ENCODE data around the gene RRAGC. TPM values are rescaled to one million over a fixed set of nuclear protein-coding genes. Genes with fewer than 3 reads are reported as not detected.
"Not testable (repeated sequence)": the region's sequence is repeated elsewhere in the genome, so short reads cannot be mapped to it uniquely, and the experiment has no call there.

The RRAGC gene
- total RNA-seq, 2 experiments from 2014 or later = 22.3 to 23.3 TPM

DNA sequence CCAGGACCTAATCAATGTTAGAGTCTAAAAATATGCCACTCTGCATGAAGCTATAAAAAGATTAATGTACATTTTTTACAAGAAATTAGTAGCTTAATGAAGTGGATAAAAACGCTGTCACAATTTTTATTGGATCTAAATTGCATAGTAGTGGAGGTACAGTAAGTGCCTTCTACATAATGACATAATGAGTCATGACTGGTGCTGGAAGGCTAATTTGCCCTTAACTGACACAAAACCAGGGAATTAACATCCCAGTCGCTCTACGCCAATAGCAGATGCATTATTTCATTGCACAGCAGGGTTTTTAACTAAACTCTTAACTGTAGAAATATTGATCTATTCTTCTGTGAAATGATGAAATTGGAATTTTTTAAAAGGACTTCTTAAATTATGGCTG is 33.3 kb downstream of the RRAGC start:
- Mint-ChIP-seq H3K4me3 (no peak overlapping the region), H3K9me3 (no peaks in the 10 kb centered on the region), H3K27me3 (ENCODE audit: low read depth) (peaks cover 26% of the 10 kb centered on the region), H3K27ac (no peak overlapping the region), H3K4me1 (ENCODE audit: low read depth) (no peaks in the 10 kb centered on the region), H3K36me3 (ENCODE audit: low read depth) (no peaks in the 10 kb centered on the region)
- no peak for DNase-seq
- intact Hi-C loops (cut with micrococcal nuclease) = no loop called here
- CTCF ChIA-PET = interaction anchor here (2.5 kb wide), 1 partner anchor 9 kb away, joined by 8 read pairs; no protein-coding TSS in a partner anchor

DNA sequence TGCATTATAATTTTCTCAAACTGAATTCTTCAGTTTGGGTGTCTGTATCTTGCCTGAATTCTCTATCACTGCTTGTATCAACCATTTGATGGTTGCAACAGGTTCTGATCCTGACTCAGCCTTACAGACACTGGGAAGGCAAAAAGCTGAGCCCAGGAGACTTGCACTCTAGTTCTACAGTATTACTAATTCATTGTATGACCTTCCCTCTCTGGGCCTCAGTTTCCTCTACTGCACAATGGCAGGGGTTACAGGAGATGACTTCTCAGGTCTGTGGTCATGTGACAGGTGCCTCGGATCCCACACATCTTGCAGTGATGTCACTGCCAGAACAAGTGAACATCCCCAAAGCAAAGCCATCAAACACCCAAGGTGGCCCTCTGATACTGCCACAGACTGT is 38.7 kb downstream of the RRAGC start:
- Mint-ChIP-seq H3K36me3 (ENCODE audit: low read depth) (no peaks in the 10 kb centered on the region), H3K27me3 (ENCODE audit: low read depth) (peaks cover 38% of the 10 kb centered on the region), H3K4me1 (ENCODE audit: low read depth) (peaks cover 7% of the 10 kb centered on the region), H3K27ac (no peak overlapping the region), H3K4me3 (no peak overlapping the region), H3K9me3 (no peaks in the 10 kb centered on the region)
- intact Hi-C loops (cut with micrococcal nuclease) = loop anchor here (5.0 kb wide), 1 partner anchor 779 kb away; no protein-coding TSS in a partner anchor
- no peak for DNase-seq
- CTCF ChIA-PET = interaction anchor here (0.9 kb wide), 1 partner anchor 9 kb away, joined by 3 read pairs; no protein-coding TSS in a partner anchor

DNA sequence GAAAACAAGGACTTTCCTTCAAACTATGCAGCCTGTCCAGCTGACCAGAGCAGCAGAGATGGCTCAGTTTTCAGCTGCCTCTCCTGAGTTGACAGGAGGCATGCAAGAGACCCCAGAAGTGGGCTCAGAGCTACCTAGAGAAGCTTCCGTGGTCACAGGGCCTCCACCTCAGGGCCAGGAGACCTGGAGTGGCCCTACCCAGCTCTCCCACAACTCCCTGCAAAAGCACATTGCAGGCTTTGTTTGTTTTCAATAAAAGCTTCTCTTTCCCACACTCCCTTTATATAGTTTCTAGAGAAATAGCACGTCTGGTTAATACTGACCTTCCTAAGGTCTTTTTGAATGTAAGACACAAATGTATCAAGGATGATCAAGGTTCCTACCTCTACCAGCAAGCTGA is 40.1 kb downstream of the RRAGC start:
- Mint-ChIP-seq H3K27me3 (ENCODE audit: low read depth) (peaks cover 43% of the 10 kb centered on the region), H3K4me1 (ENCODE audit: low read depth) (peaks cover 9% of the 10 kb centered on the region), H3K36me3 (ENCODE audit: low read depth) (no peaks in the 10 kb centered on the region), H3K4me3 (no peak overlapping the region), H3K27ac (no peak overlapping the region), H3K9me3 (no peaks in the 10 kb centered on the region)
- CTCF ChIA-PET = interaction anchor here (0.5 to 2.3 kb wide), 4 partner anchors 13 to 368 kb away, joined by 3 to 11 read pairs (median 5); no protein-coding TSS in a partner anchor
- intact Hi-C loops (cut with micrococcal nuclease) = loop anchor here (5.0 kb wide), 1 partner anchor 792 kb away; no protein-coding TSS in a partner anchor
- no peak for DNase-seq

DNA sequence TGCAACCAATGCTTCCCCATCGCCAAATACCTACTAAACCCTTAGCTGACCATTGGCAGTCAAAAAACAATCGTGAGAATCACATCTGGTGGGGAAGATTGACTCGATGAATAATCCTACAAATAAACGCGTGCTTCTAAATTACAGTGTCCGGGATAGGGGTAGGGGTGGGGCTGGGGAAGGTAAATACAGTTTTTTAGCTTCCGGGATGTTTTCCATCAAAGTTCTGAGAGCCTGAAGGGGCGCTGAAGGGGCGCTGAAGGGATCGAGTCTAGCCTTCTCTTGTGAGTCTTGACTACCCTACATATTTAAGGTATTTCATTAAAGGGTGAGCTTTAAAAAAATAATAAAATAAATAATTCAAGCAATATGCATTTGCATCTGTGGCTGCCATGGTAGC is 40.5 kb downstream of the RRAGC start:
- no peak for DNase-seq
- H3K9me3 Mint-ChIP-seq = no peaks in the 10 kb centered on the region
- peaks cover 9% of the 10 kb centered on the region for H3K4me1 Mint-ChIP-seq (ENCODE audit: low read depth)
- H3K27me3 Mint-ChIP-seq (ENCODE audit: low read depth) = peaks cover 46% of the 10 kb centered on the region
- H3K27ac Mint-ChIP-seq = no peak overlapping the region
- H3K36me3 Mint-ChIP-seq (ENCODE audit: low read depth) = no peaks in the 10 kb centered on the region
- CTCF ChIA-PET = interaction anchor here (0.5 to 2.3 kb wide), 4 partner anchors 13 to 1042 kb away, joined by 3 to 11 read pairs (median 4); no protein-coding TSS in a partner anchor
- intact Hi-C loops (cut with micrococcal nuclease) = loop anchor here (5.0 kb wide), 1 partner anchor 792 kb away; no protein-coding TSS in a partner anchor
- no peak overlapping the region for H3K4me3 Mint-ChIP-seq

DNA sequence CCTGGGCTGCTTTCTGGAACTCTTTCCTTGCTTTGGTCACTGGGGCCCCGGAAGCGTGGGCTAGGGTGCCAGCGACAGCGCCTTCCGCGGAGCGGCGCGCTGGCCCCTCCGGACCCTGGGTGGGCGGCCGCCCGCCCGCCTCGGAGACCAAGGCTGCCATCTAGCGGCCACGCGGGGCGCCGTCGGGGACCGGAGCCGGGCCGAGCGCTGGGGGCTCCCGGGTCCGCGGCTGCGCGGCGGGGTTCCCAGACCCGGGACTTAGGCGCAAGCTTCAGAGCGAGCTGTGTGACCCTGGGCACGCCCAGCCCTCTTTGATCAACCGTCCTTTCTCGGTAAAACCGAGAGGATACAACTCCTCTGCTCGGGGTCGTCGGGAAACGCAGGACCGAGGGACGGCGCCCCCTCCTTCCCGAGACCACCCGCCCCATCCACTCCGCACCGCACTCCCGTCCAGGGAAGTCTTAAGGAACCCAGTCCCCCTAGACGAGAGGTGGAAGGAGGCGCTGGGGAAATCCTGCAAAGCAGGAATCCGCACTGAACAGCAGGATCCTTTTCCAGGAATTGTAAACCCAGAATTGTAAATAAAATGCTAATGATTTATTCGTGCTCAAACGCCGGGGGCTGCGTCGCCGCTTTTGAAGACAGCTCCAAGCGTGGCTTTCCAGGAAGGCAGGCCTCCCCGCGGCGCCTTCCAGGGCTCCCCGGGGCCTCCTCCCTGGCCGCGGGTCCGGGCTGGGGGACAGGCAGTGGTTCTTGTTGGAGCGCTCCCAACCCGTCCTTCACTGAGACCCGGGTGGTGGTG is 41.2 kb downstream of the RRAGC start:
- DNase-seq = peak; percentile 33
- no peak overlapping the region for H3K27ac Mint-ChIP-seq
- CTCF ChIA-PET = interaction anchor here (0.5 to 2.3 kb wide), 5 partner anchors 14 to 1041 kb away, joined by 3 to 11 read pairs (median 3); no protein-coding TSS in a partner anchor
- no peaks in the 10 kb centered on the region for H3K9me3 Mint-ChIP-seq
- peaks cover 52% of the 10 kb centered on the region for H3K27me3 Mint-ChIP-seq (ENCODE audit: low read depth)
- no peak overlapping the region for H3K4me3 Mint-ChIP-seq
- H3K36me3 Mint-ChIP-seq (ENCODE audit: low read depth) = no peaks in the 10 kb centered on the region
- intact Hi-C loops (cut with micrococcal nuclease) = loop anchor here (5.0 kb wide), 1 partner anchor 791 kb away; no protein-coding TSS in a partner anchor
- peaks cover 9% of the 10 kb centered on the region for H3K4me1 Mint-ChIP-seq (ENCODE audit: low read depth)

DNA sequence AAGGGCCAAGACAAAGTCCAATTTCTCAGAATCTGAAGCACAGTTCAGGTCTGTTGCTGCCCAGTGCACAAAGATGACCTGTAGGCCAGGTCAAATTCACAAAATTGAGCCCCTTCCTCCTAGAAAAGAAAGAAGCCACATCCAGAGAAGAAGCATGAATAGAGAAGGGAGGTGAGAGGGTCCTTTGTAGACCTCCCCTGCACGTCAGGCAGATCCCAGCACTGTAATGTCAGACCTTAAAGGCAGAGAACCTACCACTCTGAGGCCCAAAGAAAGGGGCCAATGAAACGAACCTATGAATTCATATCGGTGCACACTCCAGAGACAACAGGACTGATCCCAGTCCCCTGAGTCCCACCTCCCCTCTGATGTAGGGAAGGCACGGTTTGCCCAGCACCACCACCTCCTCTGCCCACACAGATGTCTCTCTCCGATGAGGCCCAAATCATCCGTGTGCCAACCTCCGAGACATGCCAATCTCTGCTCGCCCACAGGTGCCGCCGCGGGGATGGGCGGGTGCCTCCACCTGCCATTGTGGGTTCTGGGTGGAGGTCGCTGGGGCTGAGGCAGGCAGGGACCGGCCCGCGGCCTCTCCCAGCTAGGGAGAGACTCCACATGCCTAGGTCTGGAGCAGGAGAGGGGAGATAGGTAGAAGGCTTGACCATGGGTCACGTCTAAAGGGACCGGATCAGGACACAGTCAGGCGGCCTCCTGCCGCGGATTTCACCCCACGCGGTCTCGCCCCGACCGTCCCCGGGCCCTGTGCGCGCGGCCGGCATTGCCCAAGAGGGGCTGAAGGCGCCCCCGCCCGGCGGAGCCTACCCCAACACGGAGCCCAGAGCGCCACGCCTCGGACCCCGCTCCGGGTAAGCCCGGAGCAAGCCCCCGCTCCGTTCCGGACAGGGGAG is 42.1 kb downstream of the RRAGC start:
- DNase-seq = no peak
- Mint-ChIP-seq H3K27ac (no peak overlapping the region), H3K36me3 (ENCODE audit: low read depth) (no peaks in the 10 kb centered on the region), H3K9me3 (no peaks in the 10 kb centered on the region), H3K4me1 (ENCODE audit: low read depth) (peaks cover 9% of the 10 kb centered on the region), H3K4me3 (no peak overlapping the region), H3K27me3 (ENCODE audit: low read depth) (peaks cover 54% of the 10 kb centered on the region)
- CTCF ChIA-PET = interaction anchor here (2.3 kb wide), 1 partner anchor 15 kb away, joined by 11 read pairs; no protein-coding TSS in a partner anchor
- intact Hi-C loops (cut with micrococcal nuclease) = loop anchor here (5.0 kb wide), 1 partner anchor 790 kb away; no protein-coding TSS in a partner anchor

DNA sequence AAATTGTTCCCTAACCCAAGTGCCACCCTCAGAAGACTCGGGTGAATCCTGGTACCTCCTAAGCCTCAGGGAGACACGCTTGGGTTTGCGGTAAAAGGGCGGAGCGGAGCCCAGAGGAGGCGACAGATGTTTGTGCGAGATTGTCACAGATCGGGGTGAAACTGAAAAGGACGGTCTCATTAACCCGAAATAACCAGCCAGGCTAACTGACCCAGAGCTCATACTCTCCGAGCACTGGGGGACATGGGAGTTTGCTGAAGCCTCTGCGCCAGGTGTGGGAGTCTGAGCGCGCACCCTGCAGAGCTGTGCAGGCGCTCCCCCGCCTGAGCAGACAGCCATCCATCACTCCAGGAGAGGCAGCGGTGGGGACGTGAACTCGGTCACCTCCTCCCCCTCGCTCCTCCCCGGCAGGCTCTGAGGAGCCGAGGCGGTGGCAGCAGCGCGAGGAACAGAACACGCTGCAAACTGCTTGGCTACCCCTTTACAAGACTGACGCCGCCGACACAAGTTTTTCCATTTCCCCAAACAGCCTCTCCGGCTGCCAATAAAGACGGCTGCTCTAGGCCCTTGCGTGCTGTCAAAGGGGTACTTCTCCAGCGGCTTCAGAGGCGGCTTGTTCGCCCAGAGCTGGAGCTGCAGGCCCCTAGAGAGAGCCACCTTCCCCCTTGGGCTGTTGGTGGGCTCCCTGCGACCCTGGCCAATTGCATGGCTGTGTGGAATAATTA is 43.5 kb downstream of the RRAGC start:
- Mint-ChIP-seq H3K27me3 (ENCODE audit: low read depth) (peaks cover 62% of the 10 kb centered on the region), H3K36me3 (ENCODE audit: low read depth) (no peaks in the 10 kb centered on the region), H3K27ac (no peak overlapping the region), H3K9me3 (no peaks in the 10 kb centered on the region), H3K4me1 (ENCODE audit: low read depth) (peaks cover 9% of the 10 kb centered on the region), H3K4me3 (no peak overlapping the region)
- intact Hi-C loops (cut with micrococcal nuclease) = loop anchor here (5.0 kb wide), 1 partner anchor 789 kb away; no protein-coding TSS in a partner anchor
- DNase-seq = peak; percentile 12
- CTCF ChIA-PET = no interaction called here

DNA sequence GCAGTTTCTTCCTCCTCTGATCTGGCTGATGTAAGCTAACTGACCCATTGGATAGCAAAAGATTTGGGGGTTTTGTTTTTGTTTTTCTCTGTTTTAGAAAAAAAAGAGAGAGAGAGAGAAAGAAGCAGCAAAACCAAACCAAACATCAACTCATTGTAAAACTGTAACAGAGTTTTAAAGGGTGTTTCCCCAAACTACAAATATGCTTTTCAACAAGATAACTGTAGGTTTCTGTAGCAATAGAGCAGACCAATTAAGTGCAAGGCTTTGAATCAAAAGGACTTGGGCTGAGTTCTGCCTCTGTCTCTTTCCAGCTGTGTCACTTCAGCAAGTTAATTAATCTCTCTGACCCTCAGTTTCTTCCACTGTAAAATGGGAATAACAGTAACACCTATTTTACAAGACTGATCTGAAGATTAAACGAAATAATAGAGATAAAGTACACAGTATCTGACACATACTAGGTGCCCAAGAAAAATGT is 44.5 kb downstream of the RRAGC start:
- no peak for DNase-seq
- peaks cover 63% of the 10 kb centered on the region for H3K27me3 Mint-ChIP-seq (ENCODE audit: low read depth)
- CTCF ChIA-PET = interaction anchor here (0.7 kb wide), 1 partner anchor 452 kb away, joined by 3 read pairs; no protein-coding TSS in a partner anchor
- H3K36me3 Mint-ChIP-seq (ENCODE audit: low read depth) = no peaks in the 10 kb centered on the region
- no peak overlapping the region for H3K27ac Mint-ChIP-seq
- H3K4me3 Mint-ChIP-seq = no peak overlapping the region
- H3K4me1 Mint-ChIP-seq (ENCODE audit: low read depth) = peaks cover 9% of the 10 kb centered on the region
- H3K9me3 Mint-ChIP-seq = no peaks in the 10 kb centered on the region
- intact Hi-C loops (cut with micrococcal nuclease) = loop anchor here (5.0 kb wide), 1 partner anchor 788 kb away; no protein-coding TSS in a partner anchor

DNA sequence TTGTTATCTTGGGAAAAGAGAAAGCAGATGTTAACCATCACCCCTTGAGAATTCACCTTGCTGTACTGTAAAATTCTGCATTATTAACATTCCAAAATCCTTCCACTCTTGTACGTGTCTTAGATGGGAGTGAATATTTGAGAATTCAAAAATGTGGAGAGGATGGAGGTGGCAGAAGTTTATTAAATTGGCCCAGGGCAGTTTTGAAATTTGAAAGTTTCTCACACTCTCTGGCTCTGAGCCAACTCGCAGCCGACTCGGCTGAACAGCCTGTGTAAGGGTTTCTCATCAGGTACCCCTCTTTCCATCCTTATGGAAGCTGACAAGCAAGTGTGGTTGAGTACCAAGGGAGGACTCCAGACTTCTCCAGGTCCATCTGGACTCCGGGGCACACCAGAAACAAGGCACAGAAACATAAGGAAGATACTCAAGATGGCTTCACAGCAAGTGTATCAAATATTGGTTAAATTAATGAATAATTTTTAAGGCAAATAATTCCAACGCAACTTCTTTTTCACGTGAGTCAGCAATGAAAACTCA is 45.1 kb downstream of the RRAGC start:
- no peak overlapping the region for H3K4me3 Mint-ChIP-seq
- CTCF ChIA-PET = interaction anchor here (0.7 kb wide), 1 partner anchor 453 kb away, joined by 3 read pairs; no protein-coding TSS in a partner anchor

DNA sequence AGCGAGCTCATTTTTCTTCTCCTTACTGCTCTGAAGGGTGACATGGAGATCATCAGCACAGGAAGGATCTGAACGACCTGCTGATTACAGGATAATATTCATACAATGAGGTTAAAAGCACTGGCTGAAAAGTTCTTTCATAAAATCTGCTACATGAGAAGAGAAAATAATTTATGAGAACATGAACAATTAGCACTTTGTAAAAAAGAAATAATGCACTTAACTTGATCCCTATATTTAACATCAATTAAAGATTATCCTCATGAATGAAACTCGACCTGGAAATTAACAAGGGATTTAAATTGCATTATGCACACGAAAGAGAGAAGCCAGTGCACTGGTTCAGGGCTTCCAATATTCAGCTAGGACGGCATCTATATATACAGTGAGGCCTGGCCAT is 46.6 kb downstream of the RRAGC start:
- CTCF ChIA-PET = interaction anchor here (0.6 to 1.6 kb wide), 2 partner anchors 20 to 22 kb away, joined by 3 read pairs; no protein-coding TSS in a partner anchor
- DNase-seq = no peak

More for the DNA sequence above, 45.1 kb downstream of the RRAGC start:
- no peaks in the 10 kb centered on the region for H3K9me3 Mint-ChIP-seq
- peaks cover 9% of the 10 kb centered on the region for H3K4me1 Mint-ChIP-seq (ENCODE audit: low read depth)
- H3K27ac Mint-ChIP-seq = no peak overlapping the region
- H3K27me3 Mint-ChIP-seq (ENCODE audit: low read depth) = peaks cover 61% of the 10 kb centered on the region
- no peak for DNase-seq
- no peaks in the 10 kb centered on the region for H3K36me3 Mint-ChIP-seq (ENCODE audit: low read depth)
- intact Hi-C loops (cut with micrococcal nuclease) = no loop called here

DNA sequence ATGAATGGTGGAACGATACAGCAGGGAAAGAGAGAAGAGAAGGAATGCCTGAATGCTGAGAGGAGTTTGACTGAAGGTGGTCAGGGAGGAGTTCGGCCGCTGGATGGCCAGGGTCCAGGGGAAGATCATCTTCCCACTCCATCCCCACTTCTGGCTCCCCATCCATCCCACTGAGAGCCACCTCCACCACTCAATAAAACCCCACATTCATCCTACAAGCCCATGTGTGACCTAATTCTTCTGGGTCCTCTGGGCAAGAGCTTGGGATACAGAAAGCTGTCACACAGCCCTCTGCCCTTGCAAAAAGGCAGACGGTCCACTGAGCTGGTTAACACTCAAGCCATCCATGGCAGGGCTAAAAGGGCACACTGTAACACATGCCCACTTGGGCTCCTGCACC is 48.1 kb downstream of the RRAGC start:
- H3K9me3 Mint-ChIP-seq; DNase-seq; CTCF ChIA-PET; H3K4me1 Mint-ChIP-seq (ENCODE audit: low read depth); H3K4me3 Mint-ChIP-seq; H3K36me3 Mint-ChIP-seq (ENCODE audit: low read depth); H3K27ac Mint-ChIP-seq; intact Hi-C loops (cut with micrococcal nuclease): not testable (repeated sequence)
- H3K27me3 Mint-ChIP-seq (ENCODE audit: low read depth) = peaks cover 59% of the 10 kb centered on the region

More for the DNA sequence above, 46.6 kb downstream of the RRAGC start:
- peaks cover 61% of the 10 kb centered on the region for H3K27me3 Mint-ChIP-seq (ENCODE audit: low read depth)
- no peaks in the 10 kb centered on the region for H3K36me3 Mint-ChIP-seq (ENCODE audit: low read depth)
- no peaks in the 10 kb centered on the region for H3K9me3 Mint-ChIP-seq
- intact Hi-C loops (cut with micrococcal nuclease) = no loop called here
- H3K27ac Mint-ChIP-seq = no peak overlapping the region
- H3K4me3 Mint-ChIP-seq = no peak overlapping the region
- H3K4me1 Mint-ChIP-seq (ENCODE audit: low read depth) = peaks cover 9% of the 10 kb centered on the region
